ENCODE data around the gene NFIX. TPM values are rescaled to one million over a fixed set of nuclear protein-coding genes. Genes with fewer than 3 reads are reported as not detected.

The NFIX gene
- total RNA-seq, 4 donors from 2014 or later, result 31.9 to 128 (median 105) TPM

DNA sequence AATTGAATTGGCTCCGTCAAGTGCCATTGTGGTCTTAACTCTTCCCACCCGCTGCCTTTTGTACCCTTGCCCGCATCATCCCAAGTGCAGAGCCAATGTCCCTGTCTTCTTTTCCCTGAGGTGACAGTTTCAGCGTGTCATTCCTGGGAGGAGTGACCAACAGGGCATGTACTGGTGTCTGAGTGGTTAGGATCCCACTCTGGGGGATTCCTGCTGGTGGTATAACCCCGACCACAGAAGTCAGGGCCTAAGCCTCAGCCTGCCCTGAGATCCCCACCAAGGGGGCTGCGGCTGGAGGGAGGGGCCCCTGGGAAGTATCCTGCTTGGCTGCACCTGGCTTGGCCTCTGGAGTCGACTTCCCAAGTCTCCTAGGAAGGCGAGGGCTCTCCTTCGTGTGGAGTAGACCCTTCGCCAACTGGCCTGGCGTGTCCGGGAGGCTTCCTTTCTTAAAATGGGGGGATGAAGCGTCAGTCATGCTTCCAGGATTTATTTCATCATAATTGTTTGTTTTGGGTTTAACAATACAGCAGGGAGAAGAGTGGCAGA is 40.6 kb downstream of the NFIX start:
- Histone ChIP-seq H3K9me3 (no peaks in the 10 kb centered on the region), H3K36me3 (no peaks in the 10 kb centered on the region), H3K4me1 (peaks cover 99% of the 10 kb centered on the region in 2 donors), H3K27ac (peak overlapping the region; percentile 97 to 100 (median 99)), H3K27me3 (no peaks in the 10 kb centered on the region), H3K4me3 (peak overlapping the region in 1 of 4 donors; percentile 31)
- ATAC-seq (no peak), DNase-seq (no peak)
- TF ChIP-seq POLR2A (IDR thresholded peaks at IDR 0.05) (no peak), CTCF (IDR thresholded peaks at IDR 0.05 in 4 of 5, conservative IDR thresholded peaks at IDR 0.05 in 1 of 5) (no peak)
- intact Hi-C loops (cut with DNase I; ENCODE audit: low total_unique reads), result loop anchor here (1.0 kb wide), 2 partner anchors 25 to 53 kb away; no protein-coding TSS in a partner anchor
- in situ Hi-C loops (cut with MboI; ENCODE audit: low sequenced_read_pairs in 4 of 4), result loop anchor here in 3 of 4 donors (5.0 to 10.0 kb wide), 2 partner anchors 51 to 54 kb away; no protein-coding TSS in a partner anchor

GRCh38 chr19:13036366-13036976 is 41.2 kb downstream of the NFIX start:
- peak overlapping the region; percentile 97 to 100 (median 99) for H3K27ac ChIP-seq
- no peaks in the 10 kb centered on the region for H3K36me3 ChIP-seq
- H3K4me1 ChIP-seq, result peaks cover 99% of the 10 kb centered on the region in 2 donors
- ATAC-seq, result peak; percentile 66 to 67
- TF ChIP-seq CTCF (IDR thresholded peaks at IDR 0.05 in 4 of 5, conservative IDR thresholded peaks at IDR 0.05 in 1 of 5) (peak; percentile 7 to 57 (median 33)), POLR2A (IDR thresholded peaks at IDR 0.05) (peak; percentile 37 to 41)
- H3K27me3 ChIP-seq, result no peaks in the 10 kb centered on the region
- peak overlapping the region in 1 of 4 donors; percentile 13 for H3K4me3 ChIP-seq
- DNase-seq, result peak; percentile 83 to 93
- intact Hi-C loops (cut with DNase I; ENCODE audit: low total_unique reads) (loop anchor here (1.0 kb wide), 2 partner anchors 25 to 53 kb away; no protein-coding TSS in a partner anchor), in situ Hi-C loops (cut with MboI; ENCODE audit: low sequenced_read_pairs in 4 of 4) (loop anchor here in 3 of 4 donors (5.0 to 10.0 kb wide), 2 partner anchors 52 to 54 kb away; no protein-coding TSS in a partner anchor)
- H3K9me3 ChIP-seq, result no peaks in the 10 kb centered on the region

GRCh38 chr19:13037161-13037560 is 41.9 kb downstream of the NFIX start:
- H3K9me3 ChIP-seq, result no peaks in the 10 kb centered on the region
- ATAC-seq, result peak in 1 of 2 donors; percentile 11
- peaks cover 99 to 100% of the 10 kb centered on the region in 2 donors for H3K4me1 ChIP-seq
- in situ Hi-C loops (cut with MboI; ENCODE audit: low sequenced_read_pairs in 4 of 4) (loop anchor here in 3 of 4 donors (5.0 to 10.0 kb wide), 2 partner anchors 52 to 55 kb away; no protein-coding TSS in a partner anchor), intact Hi-C loops (cut with DNase I; ENCODE audit: low total_unique reads) (no loop called here)
- H3K36me3 ChIP-seq, result no peaks in the 10 kb centered on the region
- H3K4me3 ChIP-seq, result no peak overlapping the region
- TF ChIP-seq POLR2A (IDR thresholded peaks at IDR 0.05) (no peak), CTCF (IDR thresholded peaks at IDR 0.05 in 4 of 5, conservative IDR thresholded peaks at IDR 0.05 in 1 of 5) (no peak)
- H3K27ac ChIP-seq, result peak overlapping the region; percentile 97 to 100 (median 99)
- peak in 1 of 2 donors; percentile 53 for DNase-seq
- no peaks in the 10 kb centered on the region for H3K27me3 ChIP-seq

GRCh38 chr19:13037731-13038130 is 42.5 kb downstream of the NFIX start:
- intact Hi-C loops (cut with DNase I; ENCODE audit: low total_unique reads), result no loop called here
- no peaks in the 10 kb centered on the region for H3K36me3 ChIP-seq
- in situ Hi-C loops (cut with MboI; ENCODE audit: low sequenced_read_pairs in 4 of 4), result loop anchor here in 3 of 4 donors (5.0 to 10.0 kb wide), 2 partner anchors 53 to 55 kb away; no protein-coding TSS in a partner anchor
- H3K27ac ChIP-seq, result peak overlapping the region; percentile 97 to 100 (median 99)
- DNase-seq (no peak), ATAC-seq (no peak)
- no peaks in the 10 kb centered on the region for H3K27me3 ChIP-seq
- no peak overlapping the region for H3K4me3 ChIP-seq
- peaks cover 99 to 100% of the 10 kb centered on the region in 2 donors for H3K4me1 ChIP-seq
- TF ChIP-seq CTCF (IDR thresholded peaks at IDR 0.05 in 4 of 5, conservative IDR thresholded peaks at IDR 0.05 in 1 of 5) (no peak), POLR2A (IDR thresholded peaks at IDR 0.05) (no peak)
- H3K9me3 ChIP-seq, result no peaks in the 10 kb centered on the region

Measured in gastrocnemius medialis (tissue), 4 donors.